HL-60 (cell line): ENCODE results near the gene ANAPC13.

Experiments used
- DNase-seq, 2 experiments: peaks; one replicate each; pipeline ENCODE4 v3.0.0-alpha.2; 2010 to 2020; ENCODE audit warnings: low read depth in 1 of 2, low spot score in 1 of 2
- H3K27ac ChIP-seq: fragments of 250-450 bp; sonication (Bioruptor Pico); replicated peaks from 2 replicates; pipeline ENCODE4 v1.5.1; 2020; ENCODE audit warnings: mild to moderate bottlenecking, moderate library complexity
- H3K27me3 ChIP-seq: fragments of 250-450 bp; sonication (Bioruptor Pico); 2 replicates; pipeline ENCODE4 v1.5.1; 2021; ENCODE audit warnings: mild to moderate bottlenecking, moderate library complexity; ENCODE audit not compliant: insufficient read depth, poor library complexity, severe bottlenecking
- H3K4me3 ChIP-seq: replicated peaks from 2 replicates; pipeline ENCODE4 v1.5.1; 2011; ENCODE audit warnings: mild to moderate bottlenecking, control low read depth, low read length; ENCODE audit not compliant: insufficient read depth
- CTCF ChIP-seq: IDR thresholded peaks from one replicate; pipeline ENCODE4 v1.5.1; 2011; ENCODE audit warnings: low read length, control low read depth, inconsistent platforms; ENCODE audit not compliant: insufficient read depth
- GABPA ChIP-seq: IDR thresholded peaks from 2 replicates; pipeline ENCODE4 v1.6.1; 2012; ENCODE audit warnings: low read depth
- POLR2AphosphoS5 ChIP-seq: IDR thresholded peaks from 2 replicates; pipeline ENCODE4 v1.6.1; 2012; ENCODE audit warnings: low read depth
- REST ChIP-seq: IDR thresholded peaks from 2 replicates; pipeline ENCODE4 v1.6.1; 2012; ENCODE audit warnings: low read depth; ENCODE audit not compliant: insufficient replicate concordance
- SPI1 ChIP-seq: IDR thresholded peaks from 2 replicates; pipeline ENCODE4 v1.6.1; 2012; ENCODE audit warnings: low read depth, mild to moderate bottlenecking, borderline replicate concordance

The ANAPC13 gene

GRCh38 chr3:134471521-134472193 is 14.1 kb downstream of the ANAPC13 start:
- Histone ChIP-seq H3K27me3 (no peaks in the 10 kb centered on the region), H3K4me3 (no peak overlapping the region), H3K27ac (no peak overlapping the region)
- no peak for DNase-seq
- no peak for TF ChIP-seq POLR2AphosphoS5
- no peak for TF ChIP-seq GABPA
- TF ChIP-seq SPI1: no peak
- no peak for TF ChIP-seq CTCF
- no peak for TF ChIP-seq REST

GRCh38 chr3:134468519-134468918 is 17.3 kb downstream of the ANAPC13 start:
- H3K27me3 ChIP-seq: no peaks in the 10 kb centered on the region
- no peak for DNase-seq
- no peak overlapping the region for H3K4me3 ChIP-seq
- H3K27ac ChIP-seq: no peak overlapping the region
- TF ChIP-seq CTCF: no peak
- TF ChIP-seq SPI1: no peak
- TF ChIP-seq POLR2AphosphoS5: no peak
- TF ChIP-seq REST: no peak
- TF ChIP-seq GABPA: no peak

GRCh38 chr3:134466331-134466730 is 19.5 kb downstream of the ANAPC13 start:
- Histone ChIP-seq H3K4me3 (no peak overlapping the region), H3K27me3 (no peaks in the 10 kb centered on the region), H3K27ac (no peak overlapping the region)
- no peak for DNase-seq
- TF ChIP-seq SPI1 (no peak), POLR2AphosphoS5 (no peak), GABPA (no peak), REST (no peak), CTCF (no peak)
